ENCODE data around the gene SORBS1.
"Not testable (repeated sequence)": the region's sequence is repeated elsewhere in the genome, so short reads cannot be mapped to it uniquely, and the experiment has no call there.

Gene SORBS1

DNA sequence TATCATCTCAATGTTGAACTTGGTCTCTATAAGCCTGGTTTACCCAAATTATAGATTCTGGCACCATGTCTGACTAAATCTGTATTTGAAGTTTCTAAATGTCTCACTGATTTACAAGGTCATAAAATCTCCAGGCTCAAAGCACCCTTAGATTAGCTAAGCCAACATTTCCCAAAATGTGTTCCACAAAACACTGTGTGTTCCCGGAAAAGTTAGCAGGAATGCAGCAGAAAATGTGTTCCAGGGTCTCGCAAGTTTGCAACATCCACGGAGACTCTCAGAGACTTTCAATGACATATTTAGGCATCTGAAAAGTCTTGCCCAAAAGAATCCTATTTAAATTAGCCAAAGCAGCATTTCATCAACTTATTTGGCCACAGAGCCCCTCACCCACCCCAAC lies 91.9 kb downstream of the SORBS1 start:
- no peak overlapping the region for H3K4me3 ChIP-seq (ENCODE audit: low read length)
- no peak for TF ChIP-seq ZNF274 (IDR thresholded peaks at IDR 0.05; ENCODE audit: low read depth, low read length)

- H3K4me3 ChIP-seq (ENCODE audit: low read length) = not testable (repeated sequence)
Observed at GRCh38 chr10:95467642-95468041, 93.5 kb downstream of the SORBS1 start.

DNA sequence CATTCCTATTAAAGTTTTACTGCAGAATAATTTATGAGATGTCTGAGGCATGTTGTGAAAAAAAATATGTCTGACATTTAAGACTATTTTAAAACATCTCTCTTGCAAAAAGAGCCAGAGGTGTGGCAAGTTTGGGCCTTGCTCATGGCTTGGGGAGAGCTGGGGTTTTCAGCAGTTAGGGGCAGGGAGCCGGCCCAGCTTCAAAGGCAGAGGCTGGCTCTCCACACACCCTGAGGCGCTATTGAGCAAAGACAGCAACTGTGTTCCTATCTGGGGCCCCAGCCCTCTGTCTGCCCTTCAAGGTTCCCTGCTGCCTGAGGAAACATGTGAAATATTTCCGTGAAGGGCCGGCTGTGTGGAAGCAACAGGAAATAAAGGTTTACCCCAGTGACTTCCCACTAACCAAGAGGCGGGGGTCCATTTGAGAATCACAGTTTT lies 94.0 kb downstream of the SORBS1 start:
- no peak overlapping the region for H3K4me3 ChIP-seq (ENCODE audit: low read length)
- no peak for TF ChIP-seq ZNF274 (IDR thresholded peaks at IDR 0.05; ENCODE audit: low read depth, low read length)

DNA sequence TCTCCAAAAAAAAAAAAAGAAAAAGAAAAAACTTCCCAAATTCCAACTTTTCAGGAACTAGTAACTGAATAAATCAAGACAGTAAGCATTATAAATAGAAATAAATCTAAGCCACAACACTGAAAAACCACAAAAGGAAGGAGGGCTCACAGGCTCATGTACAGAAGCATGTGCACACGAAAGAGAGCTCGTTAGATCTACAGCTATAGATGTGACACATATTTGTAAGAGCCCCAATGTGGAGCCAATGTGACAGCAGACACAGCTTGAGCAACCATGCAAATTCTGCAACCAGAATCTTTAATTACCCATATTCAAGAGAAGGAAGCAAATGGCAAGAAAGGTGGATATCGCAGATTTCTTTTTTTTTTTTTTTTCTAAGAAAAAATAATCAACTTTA lies 94.7 kb downstream of the SORBS1 start:
- no peak for TF ChIP-seq ZNF274 (IDR thresholded peaks at IDR 0.05; ENCODE audit: low read depth, low read length)
- no peak overlapping the region for H3K4me3 ChIP-seq (ENCODE audit: low read length)

GRCh38 chr10:95464280-95464679 lies 96.9 kb downstream of the SORBS1 start:
- no peak for TF ChIP-seq ZNF274 (IDR thresholded peaks at IDR 0.05; ENCODE audit: low read depth, low read length)
- no peak overlapping the region for H3K4me3 ChIP-seq (ENCODE audit: low read length)

DNA sequence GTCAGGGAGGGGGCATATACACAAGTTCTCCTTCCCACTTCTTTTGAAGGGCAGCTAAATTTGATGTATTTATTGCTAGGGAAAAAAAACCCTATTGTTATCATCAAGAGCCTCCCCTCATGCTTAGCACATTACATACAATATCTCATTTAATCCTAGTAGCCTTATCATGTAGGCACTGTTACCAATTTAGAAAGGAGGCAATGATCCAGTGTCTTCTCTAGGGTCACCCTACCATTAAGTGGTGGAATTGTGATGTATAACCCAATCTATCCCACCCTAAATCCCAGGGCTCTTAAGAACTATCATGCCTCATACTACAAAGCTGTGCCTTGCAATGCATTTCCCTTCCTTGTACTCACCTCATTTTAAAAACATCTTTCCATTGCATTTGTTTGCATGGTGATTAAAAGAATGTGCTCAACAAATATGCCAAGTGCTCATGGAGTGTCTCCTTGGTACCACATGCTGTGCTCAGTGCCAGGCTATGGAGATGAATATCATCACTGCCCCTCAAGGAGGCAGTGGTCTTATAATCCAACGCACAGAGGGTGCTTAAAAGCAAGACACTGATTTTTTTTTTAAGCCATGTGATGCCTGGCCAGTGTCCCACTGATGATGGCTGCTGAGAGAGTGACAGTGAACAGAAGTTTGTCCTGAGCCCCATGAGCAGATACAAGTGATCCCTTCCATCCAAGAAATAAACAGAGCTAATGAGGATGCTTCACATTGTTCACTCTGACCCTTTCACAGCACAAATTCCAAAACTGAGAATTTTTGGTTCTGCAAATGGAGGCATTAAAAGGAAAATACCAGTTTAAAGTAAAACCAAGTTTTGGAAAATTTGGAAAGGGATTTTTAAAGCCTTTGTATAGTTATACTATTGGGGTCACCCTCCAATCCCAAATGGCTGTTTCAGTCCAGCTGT lies 98.2 kb downstream of the SORBS1 start:
- H3K4me3 ChIP-seq (ENCODE audit: low read length) = no peak overlapping the region
- TF ChIP-seq ZNF274 (IDR thresholded peaks at IDR 0.05; ENCODE audit: low read depth, low read length) = no peak

- no peak for TF ChIP-seq ZNF274 (IDR thresholded peaks at IDR 0.05; ENCODE audit: low read depth, low read length)
- H3K4me3 ChIP-seq (ENCODE audit: low read length) = no peak overlapping the region
Observed at GRCh38 chr10:95461611-95462010, 99.6 kb downstream of the SORBS1 start.

GRCh38 chr10:95459446-95460045 lies 101.6 kb downstream of the SORBS1 start:
- no peak for TF ChIP-seq ZNF274 (IDR thresholded peaks at IDR 0.05; ENCODE audit: low read depth, low read length)
- no peak overlapping the region for H3K4me3 ChIP-seq (ENCODE audit: low read length)

- no peak overlapping the region for H3K4me3 ChIP-seq (ENCODE audit: low read length)
- no peak for TF ChIP-seq ZNF274 (IDR thresholded peaks at IDR 0.05; ENCODE audit: low read depth, low read length)
Observed at GRCh38 chr10:95458871-95459270, 102.3 kb downstream of the SORBS1 start.

DNA sequence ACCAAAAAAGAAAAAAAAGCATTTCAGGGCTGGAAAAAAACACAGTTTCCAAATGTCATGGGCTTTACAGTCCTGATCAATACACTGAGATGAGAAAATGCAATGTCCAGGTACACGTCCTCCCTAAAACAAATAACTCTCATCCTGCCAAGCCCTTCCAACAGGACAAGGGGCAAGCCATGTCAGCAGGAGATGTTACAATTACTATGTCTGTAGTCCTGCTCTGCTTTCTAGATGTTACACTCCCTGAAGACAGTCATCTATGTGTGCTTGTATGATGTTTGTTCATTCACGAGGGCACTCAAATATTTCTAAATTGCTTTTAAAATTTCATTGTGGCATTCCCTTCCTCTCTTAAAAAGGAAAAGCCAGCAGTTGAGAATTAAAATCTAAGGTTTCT lies 103.2 kb downstream of the SORBS1 start:
- no peak overlapping the region for H3K4me3 ChIP-seq (ENCODE audit: low read length)

DNA sequence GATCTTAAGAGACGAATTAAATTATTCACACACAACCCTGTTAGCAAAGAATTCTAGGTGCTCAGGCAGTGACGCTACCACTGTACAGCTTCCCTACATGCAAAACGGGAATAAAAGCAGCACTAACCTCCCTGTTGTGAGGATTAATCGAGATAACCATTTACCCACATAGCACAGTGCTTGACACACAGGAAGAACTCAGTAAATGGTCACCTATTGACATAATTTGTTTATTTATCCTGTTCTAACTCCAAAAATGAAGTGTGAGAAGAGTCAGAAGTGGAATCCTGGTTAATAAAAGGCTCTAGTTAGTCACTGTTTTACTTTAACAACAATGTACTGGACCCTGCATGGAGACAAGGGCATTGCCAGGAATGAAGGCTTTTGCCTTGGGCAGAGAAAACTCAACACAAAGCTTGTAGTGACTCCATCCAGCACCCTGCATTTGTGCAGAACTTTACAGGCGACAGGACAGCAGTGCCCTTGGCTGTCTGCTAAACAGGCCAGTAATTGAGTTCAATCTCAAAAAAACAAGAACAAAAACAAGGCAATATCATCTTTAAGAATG lies 103.8 kb downstream of the SORBS1 start:
- H3K4me3 ChIP-seq (ENCODE audit: low read length) = no peak overlapping the region
- TF ChIP-seq ZNF274 (IDR thresholded peaks at IDR 0.05; ENCODE audit: low read depth, low read length) = no peak

More for the DNA sequence above, 103.2 kb downstream of the SORBS1 start:
- TF ChIP-seq ZNF274 (IDR thresholded peaks at IDR 0.05; ENCODE audit: low read depth, low read length) = no peak

GRCh38 chr10:95456516-95456915 lies 104.7 kb downstream of the SORBS1 start:
- TF ChIP-seq ZNF274 (IDR thresholded peaks at IDR 0.05; ENCODE audit: low read depth, low read length) = no peak
- H3K4me3 ChIP-seq (ENCODE audit: low read length) = no peak overlapping the region

- no peak for TF ChIP-seq ZNF274 (IDR thresholded peaks at IDR 0.05; ENCODE audit: low read depth, low read length)
- H3K4me3 ChIP-seq (ENCODE audit: low read length) = no peak overlapping the region
Observed at GRCh38 chr10:95454940-95455339, 106.2 kb downstream of the SORBS1 start.

DNA sequence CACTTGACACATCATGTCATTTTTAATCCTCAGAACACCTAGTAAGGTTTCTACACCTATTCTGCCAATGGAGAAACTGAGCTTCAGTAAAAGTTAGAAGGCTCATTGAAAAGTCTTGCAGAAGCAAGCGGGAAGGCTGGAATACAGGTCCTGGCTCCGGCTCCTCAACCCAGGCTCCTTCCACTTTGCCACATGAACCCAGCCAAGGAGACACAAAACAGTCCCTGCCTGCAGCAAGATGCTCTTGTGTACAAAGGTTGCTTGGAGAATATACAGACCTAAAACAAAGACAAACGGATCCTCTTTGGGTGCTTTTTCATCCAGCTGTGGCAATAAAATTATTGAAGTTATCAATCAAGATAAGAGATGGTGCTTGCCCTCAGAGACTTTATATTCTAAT lies 106.8 kb downstream of the SORBS1 start:
- no peak for TF ChIP-seq ZNF274 (IDR thresholded peaks at IDR 0.05; ENCODE audit: low read depth, low read length)

More for the DNA sequence above, 106.8 kb downstream of the SORBS1 start:
- H3K4me3 ChIP-seq (ENCODE audit: low read length) = no peak overlapping the region

Measured in GM08714 (cell line).